Measurements from ENCODE around the gene SLC6A19.

DNA sequence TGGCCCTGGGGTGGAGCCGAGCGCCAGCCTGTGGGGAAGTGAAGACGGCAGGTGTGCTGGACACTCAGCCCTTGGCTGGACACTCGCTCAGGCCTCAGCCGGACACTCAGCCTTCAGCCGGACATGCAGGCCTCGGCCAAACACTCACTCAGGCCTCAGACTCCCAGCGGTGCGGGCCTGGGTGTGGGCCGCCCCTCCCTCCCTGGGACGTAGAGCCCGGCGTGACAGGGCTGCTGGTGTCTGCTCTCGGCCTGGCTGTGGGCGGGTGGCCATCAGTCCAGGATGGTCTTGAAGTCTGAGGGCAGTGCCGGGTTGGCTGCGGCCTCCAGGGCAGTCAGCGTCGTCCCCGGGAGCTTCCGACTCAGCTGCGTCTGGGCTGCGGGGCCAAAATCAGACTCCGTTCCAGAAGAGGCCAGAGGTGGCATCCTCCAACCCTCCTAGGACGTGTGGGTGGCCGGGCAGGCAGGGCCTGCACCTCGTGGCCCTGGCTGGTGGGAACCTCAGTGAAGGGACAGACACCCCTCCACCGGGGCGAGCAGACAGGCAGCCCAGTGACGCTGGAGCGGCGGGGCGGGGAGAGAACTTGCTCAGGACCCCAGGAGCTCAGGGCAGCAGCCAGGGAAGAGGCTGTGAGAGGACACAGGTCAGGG, 52.2 kb downstream of the SLC6A19 start:
- TF ChIP-seq ZNF785 (tag by site-specific recombination; IDR thresholded peaks at IDR 0.05) = no peak
- TF ChIP-seq, protein P1, sequence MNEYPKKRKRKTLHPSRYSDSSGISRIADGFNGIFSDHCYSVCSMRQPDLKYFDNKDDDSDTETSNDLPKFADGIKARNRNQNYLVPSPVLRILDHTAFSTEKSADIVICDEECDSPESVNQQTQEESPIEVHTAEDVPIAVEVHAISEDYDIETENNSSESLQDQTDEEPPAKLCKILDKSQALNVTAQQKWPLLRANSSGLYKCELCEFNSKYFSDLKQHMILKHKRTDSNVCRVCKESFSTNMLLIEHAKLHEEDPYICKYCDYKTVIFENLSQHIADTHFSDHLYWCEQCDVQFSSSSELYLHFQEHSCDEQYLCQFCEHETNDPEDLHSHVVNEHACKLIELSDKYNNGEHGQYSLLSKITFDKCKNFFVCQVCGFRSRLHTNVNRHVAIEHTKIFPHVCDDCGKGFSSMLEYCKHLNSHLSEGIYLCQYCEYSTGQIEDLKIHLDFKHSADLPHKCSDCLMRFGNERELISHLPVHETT (tag by site-specific recombination; IDR thresholded peaks at IDR 0.05) = no peak
- TF ChIP-seq ZBTB7A (tag by site-specific recombination; IDR thresholded peaks at IDR 0.05; ENCODE audit: low read depth) = no peak
- no peak for TF ChIP-seq ZNF777 (tag by site-specific recombination; IDR thresholded peaks at IDR 0.05; ENCODE audit: borderline replicate concordance)
